ENCODE results near the gene ZNF507. TPM values are rescaled to one million over a fixed set of nuclear protein-coding genes. Genes with fewer than 3 reads are reported as not detected.
"Not testable (repeated sequence)": the region's sequence is repeated elsewhere in the genome, so short reads cannot be mapped to it uniquely, and the experiment has no call there.

The ZNF507 gene
- total and polyA plus RNA-seq, 9 donors = 11.1 to 17.2 (median 14.4) TPM

DNA sequence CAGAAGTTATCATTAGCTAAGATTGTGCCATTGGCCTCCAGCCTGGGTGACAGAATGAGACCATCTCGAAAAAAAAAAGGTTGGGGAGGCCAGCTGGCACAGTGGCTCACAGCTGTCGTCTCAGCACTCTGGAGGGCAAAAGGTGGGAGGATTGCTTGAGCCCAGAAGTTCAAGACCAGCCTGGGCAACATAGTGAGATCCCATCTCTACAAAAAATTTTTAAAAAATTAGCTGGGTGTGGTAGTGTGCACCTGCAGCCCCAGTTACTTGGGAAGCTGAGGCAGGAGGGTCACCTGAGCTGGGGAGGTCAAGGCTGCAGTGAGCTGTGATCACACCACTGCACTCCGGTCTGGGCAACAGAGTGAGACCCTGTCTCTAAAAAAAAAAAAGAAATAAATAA lies 78.5 kb downstream of the ZNF507 start:
- H3K27ac ChIP-seq (ENCODE audit: low read length); DNase-seq; H3K4me3 ChIP-seq (ENCODE audit: low read length); H3K4me1 ChIP-seq (ENCODE audit: control insufficient read depth, insufficient read depth, low read length); H3K9me3 ChIP-seq (replicated peaks; ENCODE audit: control insufficient read depth, low read depth, low read length); H3K27me3 ChIP-seq (ENCODE audit: control insufficient read depth, insufficient read depth, low read length): not testable (repeated sequence)
- WGBS (ENCODE audit: insufficient coverage) = 86% methylated on average over 1 of the region's 3 CpGs
- peaks cover 12% of the 10 kb centered on the region for H3K36me3 ChIP-seq (ENCODE audit: control insufficient read depth, insufficient read depth, low read length)

DNA sequence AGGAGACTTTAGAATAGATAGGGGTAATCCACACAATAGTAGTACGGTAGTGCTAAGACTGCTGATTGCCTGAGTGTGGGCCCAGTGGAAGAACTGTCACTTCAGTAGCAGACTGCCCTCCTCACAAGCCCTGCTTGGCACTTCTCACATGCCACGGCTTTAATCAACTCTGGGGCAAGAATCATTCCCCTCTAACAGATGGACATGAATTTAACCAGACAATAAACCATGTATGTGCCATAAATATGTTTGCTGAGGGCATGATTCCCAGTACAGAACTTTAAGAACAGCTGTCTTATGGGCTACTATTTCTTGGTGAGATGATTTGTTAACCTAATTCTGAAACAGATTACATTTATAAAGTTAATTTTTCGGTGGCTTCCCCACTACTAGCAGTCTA lies 82.1 kb downstream of the ZNF507 start:
- no peak overlapping the region for H3K27ac ChIP-seq (ENCODE audit: low read length)
- no peak overlapping the region for H3K4me3 ChIP-seq (ENCODE audit: low read length)
- no peaks in the 10 kb centered on the region for H3K27me3 ChIP-seq (ENCODE audit: control insufficient read depth, insufficient read depth, low read length)
- peaks cover 7% of the 10 kb centered on the region for H3K36me3 ChIP-seq (ENCODE audit: control insufficient read depth, insufficient read depth, low read length)
- peak; percentile 56 for DNase-seq
- no peaks in the 10 kb centered on the region for H3K9me3 ChIP-seq (replicated peaks; ENCODE audit: control insufficient read depth, low read depth, low read length)
- WGBS (ENCODE audit: insufficient coverage) = no CpG with 5 or more reads among the region's 3 CpGs
- H3K4me1 ChIP-seq (ENCODE audit: control insufficient read depth, insufficient read depth, low read length) = peaks cover 5% of the 10 kb centered on the region

DNA sequence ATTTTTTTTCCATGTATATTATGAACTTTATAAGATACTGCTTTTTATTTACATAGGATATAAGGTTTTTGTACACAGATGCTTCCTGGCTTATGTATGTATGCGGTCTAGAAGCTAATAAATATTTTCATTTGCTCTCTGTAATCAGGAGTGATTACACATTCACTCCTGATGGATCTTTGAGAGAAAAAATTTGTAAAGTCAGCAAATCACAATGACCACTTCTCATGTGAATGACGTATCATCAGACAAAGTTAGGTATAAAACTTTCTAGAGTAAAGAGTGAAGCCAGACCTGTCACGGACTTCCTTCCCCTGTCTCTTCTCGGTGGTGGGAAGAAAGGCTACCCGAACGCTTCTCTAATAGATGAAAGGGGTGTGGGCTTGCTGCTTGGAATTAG lies 91.3 kb downstream of the ZNF507 start:
- no CpG with 5 or more reads among the region's 6 CpGs for WGBS (ENCODE audit: insufficient coverage)
- Histone ChIP-seq H3K36me3 (ENCODE audit: control insufficient read depth, insufficient read depth, low read length) (peaks cover 20% of the 10 kb centered on the region), H3K4me1 (ENCODE audit: control insufficient read depth, insufficient read depth, low read length) (no peaks in the 10 kb centered on the region), H3K9me3 (replicated peaks; ENCODE audit: control insufficient read depth, low read depth, low read length) (no peaks in the 10 kb centered on the region), H3K27me3 (ENCODE audit: control insufficient read depth, insufficient read depth, low read length) (no peaks in the 10 kb centered on the region), H3K27ac (ENCODE audit: low read length) (no peak overlapping the region), H3K4me3 (ENCODE audit: low read length) (no peak overlapping the region)
- no peak for DNase-seq

DNA sequence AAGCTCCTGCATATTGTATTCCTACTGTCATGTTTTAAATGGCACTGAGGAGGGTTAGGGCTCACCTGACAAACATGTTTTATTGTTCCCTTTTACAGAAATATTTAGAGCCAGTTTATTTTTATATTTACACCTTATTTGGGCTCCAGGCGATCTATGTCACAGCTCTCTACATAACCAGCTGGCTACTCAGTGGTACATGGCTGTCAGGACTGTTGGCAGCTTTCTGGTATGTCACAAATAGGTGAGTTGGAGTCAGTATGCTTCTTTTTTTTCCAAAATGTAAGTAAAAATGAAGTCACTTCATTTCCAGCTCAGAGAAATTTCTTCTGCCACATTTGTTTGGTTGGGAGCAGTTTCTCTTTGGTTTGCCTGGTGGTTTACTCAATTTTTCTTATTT lies 91.7 kb downstream of the ZNF507 start:
- Histone ChIP-seq H3K4me1 (ENCODE audit: control insufficient read depth, insufficient read depth, low read length) (no peaks in the 10 kb centered on the region), H3K36me3 (ENCODE audit: control insufficient read depth, insufficient read depth, low read length) (peaks cover 20% of the 10 kb centered on the region), H3K9me3 (replicated peaks; ENCODE audit: control insufficient read depth, low read depth, low read length) (no peaks in the 10 kb centered on the region), H3K27me3 (ENCODE audit: control insufficient read depth, insufficient read depth, low read length) (no peaks in the 10 kb centered on the region), H3K4me3 (ENCODE audit: low read length) (no peak overlapping the region), H3K27ac (ENCODE audit: low read length) (no peak overlapping the region)
- WGBS (ENCODE audit: insufficient coverage) = no CpG with 5 or more reads among the region's 1 CpG
- DNase-seq = no peak

Other genes with a start within 250 kb of the ZNF507 start
- 25.2 TPM for gene DPY19L3, start 60.2 kb downstream of the ZNF507 start, total RNA-seq
- gene DPY19L3, start 60.2 kb downstream of the ZNF507 start, polyA plus RNA-seq (ENCODE audit: insufficient read depth in 1 of 8, insufficient read length in 8 of 8, low replicate concordance in 1 of 8) = 10 to 100 TPM; 18.0 to 36.5 (median 24.9) TPM
- gene PDCD5, start 235.6 kb downstream of the ZNF507 start, total RNA-seq = 124 TPM
- 100 to 1,000 TPM; 109 to 134 (median 115) TPM for gene PDCD5, start 235.6 kb downstream of the ZNF507 start, polyA plus RNA-seq (ENCODE audit: insufficient read depth in 1 of 8, insufficient read length in 8 of 8, low replicate concordance in 1 of 8)